GM18951 (cell line): ENCODE data around the gene SELPLG.
"Not testable (repeated sequence)": the region's sequence is repeated elsewhere in the genome, so short reads cannot be mapped to it uniquely, and the experiment has no call there.

Experiments used
- POLR2A ChIP-seq: IDR thresholded peaks from 4 replicates; pipeline ENCODE4 v1.6.1; 2011; ENCODE audit warnings: mild to moderate bottlenecking; ENCODE audit not compliant: insufficient read length, insufficient read depth; ENCODE audit errors: extremely low read depth
- in situ Hi-C: fragments of 300-500 bp; cut with MboI; formaldehyde crosslinking; loops from one replicate; pipeline ENCODE4 v1.12.0; 2022; ENCODE audit warnings: low sequenced_read_pairs, mixed read lengths, inconsistent platforms; ENCODE audit not compliant: unreplicated experiment

The SELPLG gene

DNA sequence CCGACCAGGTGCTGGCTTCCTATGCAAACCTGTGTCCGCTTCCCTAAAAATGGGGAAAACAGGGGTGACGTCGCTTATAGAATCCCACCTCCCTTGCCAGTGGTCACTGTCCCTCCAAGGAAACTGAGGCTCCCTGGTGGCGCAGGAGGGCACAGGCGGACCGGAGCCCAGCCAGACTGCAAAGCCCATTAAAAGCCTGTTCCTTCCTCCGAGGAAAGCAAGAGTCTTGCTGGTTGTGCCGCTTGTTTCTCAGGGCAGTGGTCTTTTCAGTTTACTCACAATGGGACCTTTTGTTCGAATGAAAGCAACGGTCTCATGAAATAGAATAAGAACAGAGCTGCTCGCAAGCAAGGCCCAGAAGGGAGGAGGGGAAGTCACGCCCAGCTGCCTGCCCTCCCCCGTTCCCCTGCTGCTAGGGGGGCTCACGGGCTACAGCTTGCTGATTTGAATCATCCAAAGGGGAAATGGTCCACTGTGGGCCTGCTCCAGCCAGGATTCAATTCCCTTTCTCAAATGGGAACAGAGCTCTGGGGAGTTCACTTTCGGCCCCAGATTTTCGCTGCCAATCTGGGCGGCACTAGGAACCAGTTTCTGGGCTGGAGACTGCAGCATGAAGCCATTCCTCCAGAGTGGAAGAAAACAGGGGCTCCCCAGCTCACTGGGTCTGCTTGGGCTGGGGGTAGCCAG is 4.6 kb upstream of the SELPLG start:
- peak; percentile 26 for TF ChIP-seq POLR2A
- in situ Hi-C loops: no loop called here

DNA sequence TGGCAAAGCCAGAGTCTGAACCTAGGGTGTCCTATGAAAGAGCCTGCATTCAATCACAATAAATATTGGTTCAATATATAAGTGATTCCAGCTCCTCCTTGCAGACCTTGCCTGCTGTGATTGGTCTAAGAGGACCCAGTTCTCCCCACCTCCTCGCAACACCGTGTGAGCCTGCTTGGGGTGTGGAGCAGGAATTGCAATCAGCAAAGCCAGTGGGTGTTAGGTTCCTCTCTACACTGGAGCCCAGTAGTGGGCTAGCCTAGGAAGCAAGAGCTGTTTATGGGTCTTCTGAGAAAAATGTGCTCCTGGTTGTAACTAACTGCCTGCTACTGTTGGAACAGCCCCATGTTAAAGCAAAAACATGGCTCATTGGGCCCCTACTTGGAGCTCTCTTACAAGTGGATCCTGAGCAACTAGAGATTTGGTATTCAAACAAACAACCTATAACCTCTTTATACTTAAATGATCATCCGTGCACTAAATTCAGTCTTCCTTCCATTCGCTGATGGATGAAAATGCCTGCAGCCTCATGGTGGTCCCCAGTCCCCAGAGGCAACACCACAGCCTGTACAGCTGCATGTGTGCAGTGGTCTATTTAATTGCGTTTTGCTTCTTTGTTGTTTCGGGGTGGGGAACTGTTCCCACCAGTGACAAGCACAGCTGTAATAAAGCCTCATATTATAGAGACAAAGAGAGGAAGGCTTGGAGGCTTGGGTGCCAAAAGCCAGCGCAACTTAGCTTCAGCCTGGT is 3.7 kb upstream of the SELPLG start:
- peak; percentile 33 for TF ChIP-seq POLR2A
- in situ Hi-C loops: no loop called here

DNA sequence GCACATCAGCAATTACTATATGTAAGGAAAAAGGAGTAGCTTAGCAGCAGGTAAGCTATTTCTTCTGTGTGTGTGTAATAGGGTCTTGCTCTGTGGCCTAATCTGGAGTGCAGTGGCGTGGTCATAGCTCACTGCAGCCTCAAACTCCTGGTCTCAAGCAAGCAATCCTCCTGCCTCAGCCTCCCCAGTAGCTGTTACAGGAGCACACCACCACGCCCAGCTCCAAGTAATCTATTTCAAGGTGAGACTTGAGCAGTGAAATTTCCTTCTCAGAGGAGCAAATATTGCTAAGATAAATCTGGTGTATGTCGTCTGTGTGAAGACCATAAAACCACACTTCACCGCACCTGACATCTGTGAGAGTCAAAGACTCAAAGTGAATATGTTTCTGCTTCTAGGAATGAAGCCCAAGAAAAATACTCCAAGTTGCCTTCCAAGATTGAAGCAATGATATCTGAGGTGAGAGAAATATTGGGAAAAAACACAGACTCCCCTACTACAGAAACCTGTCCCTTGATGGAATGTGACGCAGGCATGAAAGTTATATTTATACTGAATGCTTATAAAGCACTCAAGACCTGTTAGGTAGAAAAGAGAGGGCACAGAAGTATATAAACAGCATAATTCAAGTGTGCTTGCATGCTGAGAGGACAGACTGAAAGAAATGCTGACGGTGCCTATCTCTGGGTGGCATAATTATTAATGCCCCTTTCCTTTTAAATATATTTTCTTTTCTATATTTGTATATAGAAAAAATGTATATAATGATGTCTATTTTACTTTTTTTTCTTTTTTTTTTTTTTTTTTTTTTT is 2.5 kb upstream of the SELPLG start:
- TF ChIP-seq POLR2A: no peak
- in situ Hi-C loops: no loop called here

DNA sequence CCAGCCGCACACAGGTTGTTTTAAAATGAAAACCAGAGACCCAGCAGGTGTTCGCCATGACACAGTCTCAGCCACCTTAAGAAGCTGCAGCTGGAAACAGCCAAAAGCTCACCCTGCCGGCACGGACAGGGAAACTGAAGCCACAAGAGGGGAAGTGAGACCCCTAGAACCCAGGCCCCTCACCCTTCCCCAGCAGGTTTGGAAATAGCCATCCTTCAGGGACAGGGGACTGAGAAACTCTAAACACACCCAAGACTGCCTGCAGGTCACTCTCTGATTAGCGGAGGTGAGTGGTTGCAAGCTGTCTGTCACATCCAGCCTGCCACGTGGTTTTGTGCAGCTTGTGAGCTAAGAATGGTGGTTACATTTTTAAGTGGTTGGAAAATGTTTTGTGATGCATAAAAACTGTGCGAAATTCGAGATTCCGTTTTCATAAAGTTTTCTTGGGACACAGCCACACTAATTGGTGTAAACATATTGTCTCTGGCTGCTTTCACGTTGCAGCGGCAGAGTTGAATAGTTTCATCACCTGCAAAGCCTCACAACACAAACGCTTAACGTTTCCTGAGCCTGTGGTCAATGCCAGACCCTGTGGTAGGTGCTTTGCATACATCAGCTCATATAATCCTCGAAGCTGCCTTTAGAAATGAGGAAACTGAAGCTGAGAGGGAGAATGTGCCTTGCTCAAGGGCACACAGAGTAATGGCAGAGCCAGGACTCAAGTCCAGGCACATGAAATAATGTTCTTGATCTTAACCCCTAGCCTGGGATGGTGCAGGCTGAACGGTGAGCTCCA is 1.7 kb upstream of the SELPLG start:
- in situ Hi-C loops: no loop called here
- peak; percentile 95 for TF ChIP-seq POLR2A

DNA sequence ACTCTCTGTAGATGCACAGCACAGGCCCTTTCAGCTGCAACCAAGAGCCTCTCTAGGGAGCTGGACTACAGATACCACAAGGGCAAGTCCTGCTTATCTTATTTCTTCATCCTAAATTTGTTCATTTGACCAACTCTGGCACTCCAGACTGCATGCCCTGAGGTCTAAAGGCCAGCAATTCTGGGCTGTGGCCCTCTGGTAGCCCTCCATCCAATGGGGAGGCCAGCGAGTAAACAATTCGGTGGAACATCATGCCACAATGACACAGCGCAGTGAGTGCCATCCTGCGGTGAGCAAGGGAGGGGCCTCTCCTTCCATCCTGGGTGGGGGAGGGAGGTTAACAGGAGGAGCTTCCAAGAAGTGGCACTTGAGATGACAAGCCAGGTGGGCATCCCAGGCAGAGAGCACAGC is 652 bp upstream of the SELPLG start:
- in situ Hi-C loops: no loop called here
- TF ChIP-seq POLR2A: no peak

DNA sequence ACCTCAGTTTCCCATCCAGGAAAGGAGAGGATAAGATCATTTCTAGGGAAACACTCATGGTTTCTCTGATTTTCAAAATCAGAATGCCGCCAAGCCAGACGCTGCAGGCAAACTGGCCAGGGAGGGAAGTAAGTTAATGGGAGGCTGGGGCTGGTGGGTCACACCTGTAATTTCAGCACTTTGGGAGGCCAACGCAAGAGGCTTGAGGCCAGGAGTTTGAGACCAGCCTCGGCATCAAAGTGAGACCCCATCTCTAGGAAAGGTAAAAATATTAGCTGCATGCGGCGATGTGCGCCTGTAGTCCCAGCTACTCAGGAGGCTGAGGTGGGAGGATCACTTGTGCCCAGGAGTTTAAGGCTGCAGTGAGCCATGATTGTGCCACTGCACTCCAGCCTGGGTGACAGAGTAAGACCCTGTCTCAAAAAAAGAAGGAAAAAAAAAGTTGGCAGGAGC is 587 bp downstream of the SELPLG start:
- TF ChIP-seq POLR2A: no peak
- in situ Hi-C loops: no loop called here

DNA sequence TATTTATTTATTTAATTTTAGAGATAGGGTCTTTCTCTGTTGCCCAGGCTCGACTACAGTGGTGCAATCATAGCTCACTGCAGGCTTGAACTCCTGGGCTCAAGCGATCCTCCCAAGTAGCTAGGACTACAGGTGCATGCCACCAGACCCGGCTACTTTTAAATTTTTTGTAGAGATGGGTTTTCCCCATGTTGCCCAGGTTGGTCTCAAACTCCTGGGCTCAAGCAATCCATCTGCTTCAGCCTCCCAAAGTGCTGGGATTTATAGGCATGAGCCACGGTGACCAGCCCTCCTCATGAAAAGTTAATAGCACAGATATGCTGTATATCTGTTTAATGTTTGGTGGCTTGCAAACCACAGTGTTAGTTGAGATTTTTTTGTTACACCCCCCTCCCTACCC is 2.4 kb downstream of the SELPLG start:
- in situ Hi-C loops: not testable (repeated sequence)

DNA sequence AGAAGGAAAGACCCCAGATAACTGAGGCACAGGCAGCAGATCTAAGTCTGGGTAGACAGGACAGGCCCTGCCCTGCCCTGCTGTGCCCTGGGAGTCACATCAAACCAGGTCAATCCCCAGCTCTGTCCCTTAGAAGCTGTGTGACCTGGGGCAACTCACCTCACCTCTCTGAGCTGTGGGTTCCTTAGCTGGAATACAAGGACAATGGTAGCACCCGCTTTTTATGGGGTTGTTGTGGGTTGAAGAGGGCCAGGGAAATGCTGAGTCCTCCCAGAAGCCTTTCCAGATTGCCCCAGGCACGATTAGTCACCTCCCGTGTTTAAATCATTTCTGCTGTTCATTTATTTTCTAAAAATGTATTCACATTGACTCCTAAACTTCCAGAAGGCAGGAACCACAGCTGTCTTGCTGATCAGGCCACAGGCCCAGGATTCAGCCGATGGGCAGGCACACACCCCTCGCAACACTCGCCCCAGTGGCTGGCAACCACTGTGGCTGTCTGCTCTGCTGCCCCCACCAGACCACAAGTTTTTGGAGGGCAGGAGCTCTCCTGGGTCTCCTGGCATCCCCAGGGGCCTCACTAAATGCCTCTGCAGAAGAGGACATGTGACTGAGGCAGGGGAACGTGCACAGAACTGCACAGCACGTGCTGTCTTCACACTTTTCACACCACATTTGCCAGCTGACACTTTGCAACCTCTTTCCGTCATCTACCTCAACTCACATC is 3.0 kb downstream of the SELPLG start:
- in situ Hi-C loops: no loop called here

DNA sequence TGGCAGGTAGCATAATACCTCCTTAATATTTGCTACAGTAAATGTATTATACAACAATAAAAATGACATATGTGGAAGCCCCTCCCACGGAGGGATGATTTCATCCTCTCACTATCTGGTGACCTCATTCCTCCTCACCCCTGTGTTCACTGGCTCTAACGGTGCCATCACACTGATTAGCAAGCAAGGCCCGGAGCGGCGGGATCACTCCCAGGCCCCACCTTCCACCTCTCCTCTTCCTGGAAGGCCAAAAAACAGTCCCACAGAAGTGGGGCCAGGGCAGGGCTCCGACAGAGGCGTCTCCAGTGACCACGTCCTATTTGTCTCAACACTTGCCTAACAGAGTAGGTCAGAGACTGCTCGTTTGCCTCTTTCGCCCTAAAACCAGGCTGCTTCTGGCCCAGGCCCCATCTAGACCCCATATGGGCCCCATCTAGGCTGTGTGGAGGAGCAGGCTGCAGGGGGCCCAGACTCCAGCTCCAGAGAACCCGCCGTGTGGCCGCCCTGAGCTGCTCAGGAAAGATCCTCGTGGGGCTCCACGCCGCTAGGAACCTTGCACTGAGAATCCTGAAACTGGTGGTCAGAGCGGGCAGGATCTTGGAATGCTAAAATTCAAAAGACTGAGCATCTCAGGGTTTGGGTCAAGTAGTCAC is 3.7 kb downstream of the SELPLG start:
- in situ Hi-C loops: no loop called here
- no peak for TF ChIP-seq POLR2A

More for the DNA sequence above, 3.0 kb downstream of the SELPLG start:
- TF ChIP-seq POLR2A: no peak

DNA sequence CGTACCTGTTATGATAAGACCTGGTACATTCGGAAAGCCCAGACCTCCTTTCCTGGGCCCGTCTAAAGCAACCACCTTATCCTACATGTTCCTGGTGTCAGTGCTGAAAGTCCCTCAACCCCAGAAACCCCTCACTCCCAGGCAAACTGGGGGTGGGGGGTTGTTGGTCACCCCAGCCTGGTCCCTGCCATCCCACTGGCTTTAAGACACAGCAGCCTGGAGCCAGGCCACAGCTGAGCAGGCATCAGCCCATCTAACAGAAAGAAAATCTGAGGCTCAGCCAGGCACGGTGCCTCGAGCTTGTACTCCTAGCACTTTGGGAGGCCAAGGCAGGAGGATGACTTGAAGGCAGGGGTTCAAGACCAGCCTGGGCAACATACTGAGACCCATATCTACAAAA is 4.5 kb downstream of the SELPLG start:
- TF ChIP-seq POLR2A: no peak
- in situ Hi-C loops: no loop called here

DNA sequence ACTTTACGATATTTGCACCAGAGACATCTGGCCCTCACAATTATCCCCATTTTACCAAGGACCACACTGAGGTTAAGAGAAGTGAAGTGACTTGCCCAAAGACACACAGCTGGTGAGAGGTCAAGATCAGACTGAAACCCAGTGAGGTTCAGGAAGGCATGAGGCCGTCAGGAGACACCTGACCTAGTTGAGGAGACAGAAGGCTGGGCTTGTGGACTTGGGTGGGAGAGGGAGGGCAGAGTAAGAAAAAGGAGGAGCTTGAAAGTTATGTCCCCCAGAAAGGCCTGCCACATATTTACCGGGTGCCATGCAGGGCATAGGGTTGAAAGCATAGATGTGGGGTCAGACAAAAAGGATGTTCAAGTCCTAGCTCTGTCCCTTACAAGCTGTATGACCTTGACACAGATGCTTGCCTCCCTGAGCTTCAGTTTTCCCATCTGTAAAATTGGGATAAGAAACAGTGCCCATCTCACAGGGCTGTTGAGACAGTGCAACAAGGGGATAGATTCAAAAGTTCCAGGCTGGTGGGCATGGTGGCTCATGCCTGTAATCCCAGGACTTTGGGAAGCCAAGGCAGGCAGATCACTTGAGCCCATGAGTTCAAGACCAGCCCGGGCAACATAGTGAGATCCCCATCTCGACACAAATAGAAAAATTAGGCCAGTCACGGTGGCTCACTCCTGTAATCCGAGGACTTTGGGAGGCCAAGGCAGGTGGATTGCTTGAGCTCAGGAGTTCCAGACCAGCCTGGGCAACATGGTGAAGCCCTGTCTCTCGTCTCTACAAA is 6.4 kb downstream of the SELPLG start:
- in situ Hi-C loops: no loop called here
- TF ChIP-seq POLR2A: no peak
